GM19099 (cell line): ENCODE results near the gene ELF2.

Source experiments
- POLR2A ChIP-seq: IDR thresholded peaks from 3 replicates; pipeline ENCODE4 v1.6.1; 2011; ENCODE audit warnings: low read depth; ENCODE audit not compliant: insufficient read length; ENCODE audit errors: extremely low read depth

Gene ELF2

GRCh38 chr4:139060591-139060990 lies 116.4 kb downstream of the ELF2 start:
- TF ChIP-seq POLR2A = no peak

GRCh38 chr4:139054791-139055505 lies 122.1 kb downstream of the ELF2 start:
- TF ChIP-seq POLR2A = no peak

DNA sequence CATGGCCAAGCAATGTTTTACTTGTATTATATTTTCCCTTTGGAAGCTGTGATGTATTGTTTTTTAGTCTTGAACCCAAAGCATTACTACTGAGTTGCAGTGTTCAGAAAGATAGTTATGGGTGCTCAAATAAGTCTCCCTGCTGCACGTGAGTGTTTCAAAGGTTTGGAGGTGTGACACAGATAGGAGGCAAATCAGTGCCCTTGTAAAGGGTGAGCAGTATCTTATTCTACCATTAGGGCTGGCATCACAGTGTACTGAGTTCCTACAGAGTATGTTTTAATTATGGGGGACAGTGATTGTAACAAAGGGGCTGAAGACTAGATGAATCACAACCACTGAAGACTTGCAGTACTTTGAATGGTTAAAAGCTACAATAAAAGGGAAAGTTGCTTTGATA lies 123.1 kb downstream of the ELF2 start:
- TF ChIP-seq POLR2A = no peak

- TF ChIP-seq POLR2A = no peak
Measured at GRCh38 chr4:139050446-139050845, 126.6 kb downstream of the ELF2 start.

DNA sequence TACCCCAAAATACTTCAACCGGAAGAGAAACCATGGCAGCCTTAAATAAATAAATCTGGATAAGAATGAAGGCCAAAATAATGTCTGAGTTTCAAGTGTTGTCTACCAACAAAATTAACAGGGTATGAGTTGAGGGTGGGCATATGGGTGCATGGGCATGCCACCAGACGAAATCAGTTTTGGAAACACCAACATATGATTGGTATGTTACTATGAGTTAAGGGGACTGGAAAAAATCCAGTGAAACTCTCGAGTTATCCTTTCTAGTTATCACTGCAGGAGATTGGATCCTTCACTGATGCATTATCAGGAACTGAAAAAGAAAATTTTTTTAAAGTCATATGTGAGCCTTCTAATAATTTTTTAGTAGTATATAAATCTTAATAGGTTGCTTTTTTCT lies 129.0 kb downstream of the ELF2 start:
- TF ChIP-seq POLR2A = no peak

DNA sequence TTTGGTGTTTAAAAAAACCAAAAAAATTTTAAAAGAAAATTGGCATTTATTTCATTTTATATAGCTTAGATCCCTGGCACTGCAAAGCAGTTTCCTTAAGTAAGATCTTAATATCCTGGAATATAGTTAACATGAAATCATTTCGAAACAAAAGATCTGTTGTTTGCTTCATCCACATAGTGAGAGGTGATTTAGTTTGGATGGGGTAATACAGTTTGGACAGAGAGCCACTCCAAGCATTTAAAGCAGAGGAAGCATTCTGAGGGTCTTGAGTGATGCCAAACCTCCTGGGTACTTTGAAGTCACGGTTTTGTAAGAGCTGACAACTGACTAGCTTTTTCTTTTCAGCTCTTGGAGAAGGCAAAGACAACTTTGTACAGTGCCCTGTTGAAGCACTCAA lies 132.7 kb downstream of the ELF2 start:
- TF ChIP-seq POLR2A = no peak

DNA sequence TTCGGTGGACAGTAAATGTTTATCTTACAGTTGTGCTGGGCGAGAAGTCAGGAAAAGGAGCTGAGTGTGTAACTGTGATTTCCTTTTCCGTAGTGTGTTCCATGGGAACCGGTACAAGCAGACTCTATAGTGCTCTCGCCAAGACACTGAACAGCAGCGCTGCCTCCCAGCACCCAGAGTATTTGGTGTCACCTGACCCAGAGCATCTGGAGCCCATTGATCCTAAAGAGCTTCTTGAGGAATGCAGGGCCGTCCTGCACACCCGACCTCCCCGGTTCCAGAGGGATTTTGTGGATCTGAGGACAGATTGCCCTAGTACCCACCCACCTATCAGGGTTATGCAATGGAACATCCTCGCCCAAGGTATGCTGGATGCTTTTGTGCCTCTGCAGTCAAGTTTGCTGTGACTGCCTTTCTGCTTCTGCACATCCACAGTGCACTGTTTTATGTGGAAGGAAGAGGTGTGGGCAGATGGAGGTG lies 134.0 kb downstream of the ELF2 start:
- TF ChIP-seq POLR2A = no peak

DNA sequence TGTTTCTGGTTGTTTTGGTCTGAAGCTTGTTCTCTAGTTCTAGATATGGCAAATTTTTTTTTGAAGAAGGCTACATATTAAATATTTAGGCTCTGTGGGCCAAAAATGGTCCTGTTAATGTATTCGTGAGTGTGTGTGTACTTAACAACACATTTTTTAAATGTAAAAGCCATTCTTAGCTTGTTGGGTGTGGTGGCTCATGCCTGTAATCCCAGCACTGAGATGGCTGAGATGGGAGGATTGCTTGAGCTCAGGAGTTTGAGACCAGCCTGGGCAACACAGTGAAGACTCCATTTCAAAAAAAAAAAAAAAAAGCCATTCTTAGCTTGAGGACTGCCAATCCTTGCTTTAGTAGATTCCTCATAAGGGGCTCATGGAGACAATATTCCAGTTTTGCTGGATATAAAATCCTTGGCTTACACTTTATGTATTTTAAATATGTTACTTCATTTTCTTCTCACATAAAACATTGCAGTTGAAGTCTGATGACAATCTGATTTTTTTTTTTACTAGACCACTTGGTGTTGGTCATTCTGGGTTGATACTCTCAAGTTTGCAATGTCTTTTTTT lies 138.1 kb downstream of the ELF2 start:
- TF ChIP-seq POLR2A = no peak

DNA sequence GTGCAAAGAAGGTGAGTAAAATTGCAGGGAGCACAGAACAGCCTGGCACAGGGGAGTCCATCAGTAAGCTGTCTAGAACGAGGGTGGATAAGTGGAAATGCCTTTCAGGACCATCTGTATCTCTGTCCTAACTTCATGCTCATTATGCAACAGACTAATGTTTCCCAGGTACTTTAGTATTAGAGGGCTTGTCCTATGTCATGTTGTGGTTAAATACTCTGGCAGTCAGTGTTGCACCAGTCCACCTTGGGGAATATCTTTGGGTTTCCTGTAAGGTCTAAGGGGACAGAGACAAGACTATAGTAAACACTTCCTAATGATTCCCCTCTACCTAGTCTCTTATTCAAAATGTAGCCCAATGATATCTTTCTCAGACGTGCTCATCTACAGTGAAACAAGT lies 140.1 kb downstream of the ELF2 start:
- TF ChIP-seq POLR2A = no peak

DNA sequence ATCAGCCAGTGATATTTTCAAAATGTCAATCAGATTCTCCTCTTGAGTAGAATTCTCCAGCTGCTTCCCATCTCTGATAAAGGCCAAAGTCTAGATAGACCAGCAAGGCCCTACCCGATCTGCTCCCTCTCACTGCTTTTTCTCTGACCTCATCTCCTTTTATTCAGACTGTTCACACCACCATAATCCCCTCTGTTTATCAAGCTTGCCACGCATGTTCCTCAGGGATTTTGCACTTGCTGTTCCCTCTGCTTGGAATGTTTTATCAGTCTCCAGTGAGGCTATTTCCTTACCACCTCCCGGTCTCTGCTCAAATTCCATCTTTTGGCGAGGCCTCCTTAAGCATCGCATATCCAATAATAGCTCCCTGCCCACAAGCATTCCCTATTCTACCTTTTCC lies 141.4 kb downstream of the ELF2 start:
- no peak for TF ChIP-seq POLR2A

- no peak for TF ChIP-seq POLR2A
Measured at GRCh38 chr4:139030614-139031235, 146.3 kb downstream of the ELF2 start.

- TF ChIP-seq POLR2A = no peak
Measured at GRCh38 chr4:139028191-139028661, 148.8 kb downstream of the ELF2 start.

- no peak for TF ChIP-seq POLR2A
Measured at GRCh38 chr4:139027776-139028175, 149.2 kb downstream of the ELF2 start.

GRCh38 chr4:139025841-139026240 lies 151.2 kb downstream of the ELF2 start:
- TF ChIP-seq POLR2A = no peak

GRCh38 chr4:139024686-139025085 lies 152.3 kb downstream of the ELF2 start:
- TF ChIP-seq POLR2A = no peak

DNA sequence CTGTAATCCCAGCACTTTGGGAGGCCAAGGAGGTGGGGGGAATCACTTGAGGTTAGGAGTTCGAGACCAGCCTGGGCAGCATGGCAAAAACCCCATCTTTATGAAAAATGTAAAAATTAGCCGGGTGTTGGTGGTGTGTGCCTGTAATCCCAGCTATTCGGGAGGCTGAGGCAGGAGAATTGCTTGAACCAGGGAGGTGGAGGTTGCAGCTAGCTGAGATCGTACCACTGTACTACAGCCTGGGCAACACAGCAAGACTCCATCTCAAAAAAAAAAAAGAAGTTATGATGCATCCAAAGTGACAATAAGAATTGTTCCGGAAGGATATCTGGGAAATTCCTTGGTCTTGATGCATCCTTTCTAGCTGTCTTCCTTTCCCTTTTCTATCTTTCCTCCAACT lies 154.2 kb downstream of the ELF2 start:
- TF ChIP-seq POLR2A = no peak
